Activated T-helper 1 cell treated with Interleukin-2 at 50 U/mL for 16 hours (primary cell): ENCODE data around the gene IPPK.
"Not testable (repeated sequence)": the region's sequence is repeated elsewhere in the genome, so short reads cannot be mapped to it uniquely, and the experiment has no call there.

ENCODE experiments used
- DNase-seq: peaks from one replicate; pipeline ENCODE4 v3.0.0-alpha.2; 2020; ENCODE audit warnings: low read depth

The IPPK gene

GRCh38 chr9:92637886-92638620 is 31.9 kb downstream of the IPPK start:
- no peak for DNase-seq

GRCh38 chr9:92637326-92637725 is 32.6 kb downstream of the IPPK start:
- DNase-seq: no peak

- no peak for DNase-seq
These were observed 33.3 kb downstream of the IPPK start for GRCh38 chr9:92636627-92637026.

- no peak for DNase-seq
These were observed 34.2 kb downstream of the IPPK start for GRCh38 chr9:92635760-92636159.

GRCh38 chr9:92634712-92635605 is 35.0 kb downstream of the IPPK start:
- DNase-seq: peak; percentile 20

- DNase-seq: no peak
These were observed 36.2 kb downstream of the IPPK start for GRCh38 chr9:92633614-92634278.

- DNase-seq: no peak
These were observed 37.3 kb downstream of the IPPK start for GRCh38 chr9:92632641-92633040.

GRCh38 chr9:92631452-92632343 is 38.2 kb downstream of the IPPK start:
- no peak for DNase-seq

GRCh38 chr9:92627651-92628050 is 42.3 kb downstream of the IPPK start:
- no peak for DNase-seq

GRCh38 chr9:92626484-92626883 is 43.4 kb downstream of the IPPK start:
- no peak for DNase-seq

- not testable (repeated sequence) for DNase-seq
These were observed 46.0 kb downstream of the IPPK start for GRCh38 chr9:92623936-92624335.

GRCh38 chr9:92620845-92621244 is 49.1 kb downstream of the IPPK start:
- DNase-seq: no peak

GRCh38 chr9:92619601-92620300 is 50.2 kb downstream of the IPPK start:
- no peak for DNase-seq

GRCh38 chr9:92618633-92619225 is 51.2 kb downstream of the IPPK start:
- no peak for DNase-seq

- no peak for DNase-seq
These were observed 51.9 kb downstream of the IPPK start for GRCh38 chr9:92617951-92618510.

GRCh38 chr9:92617195-92617813 is 52.6 kb downstream of the IPPK start:
- no peak for DNase-seq

GRCh38 chr9:92616655-92617111 is 53.2 kb downstream of the IPPK start:
- DNase-seq: no peak

- no peak for DNase-seq
These were observed 53.7 kb downstream of the IPPK start for GRCh38 chr9:92616199-92616641.

- no peak for DNase-seq
These were observed 54.1 kb downstream of the IPPK start for GRCh38 chr9:92615790-92616189.
